ENCODE measurements around the gene FHIT.

Gene FHIT

DNA sequence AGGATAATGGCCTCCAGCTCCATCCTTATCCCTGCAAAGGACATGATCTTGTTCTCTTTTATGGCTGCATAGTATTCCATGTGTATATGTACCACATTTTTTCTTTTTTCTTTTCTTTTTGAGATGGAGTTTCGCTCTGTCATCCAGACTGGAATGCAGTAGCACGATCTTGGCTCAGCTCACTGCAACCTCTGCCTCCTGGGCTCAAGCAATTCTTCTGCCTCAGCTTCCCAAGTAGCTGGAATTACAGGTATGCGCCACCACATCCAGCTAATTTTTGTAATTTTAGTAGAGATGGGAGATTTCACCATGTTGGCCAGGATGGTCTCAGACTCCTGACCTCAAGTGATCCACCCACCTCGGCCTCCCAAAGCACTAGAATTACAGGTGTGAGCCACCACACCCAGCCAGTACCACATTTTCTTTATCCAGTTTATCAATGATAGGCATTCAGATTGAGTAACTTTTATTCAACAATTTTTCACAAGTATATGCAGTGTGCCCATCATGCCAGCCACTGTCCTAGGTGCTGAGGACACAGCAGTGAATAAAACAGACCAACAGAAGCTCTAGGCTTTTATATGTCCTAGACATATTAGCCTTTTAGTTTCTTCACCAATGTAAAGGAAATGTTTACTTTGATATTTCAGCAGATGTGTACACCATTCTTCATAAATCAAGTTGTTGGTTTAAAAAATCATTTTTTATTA is 815.2 kb downstream of the FHIT start:
- DNase-seq (ENCODE audit: low read depth, low spot score): no peak
- H3K4me3 ChIP-seq (ENCODE audit: low read length): no peak overlapping the region

DNA sequence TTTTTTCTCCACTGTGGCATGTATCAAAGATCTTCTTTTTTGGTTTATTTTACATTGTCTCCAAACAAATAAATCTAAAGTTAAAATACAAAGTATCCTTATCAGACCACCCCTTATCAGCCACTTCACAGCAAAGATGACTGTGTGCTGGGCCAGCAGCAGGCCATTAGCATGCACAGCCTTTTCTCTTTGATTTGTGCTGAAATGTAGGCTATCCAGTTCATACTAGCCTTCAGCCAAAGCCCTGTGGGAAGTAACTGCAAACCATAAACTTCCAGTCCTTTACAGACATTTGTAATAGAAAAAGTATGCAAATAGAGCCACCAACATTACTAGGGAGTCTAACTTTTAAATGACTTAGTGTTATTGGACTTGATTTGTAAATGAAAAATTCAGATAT is 816.3 kb downstream of the FHIT start:
- DNase-seq (ENCODE audit: low read depth, low spot score): no peak
- H3K4me3 ChIP-seq (ENCODE audit: low read length): no peak overlapping the region

DNA sequence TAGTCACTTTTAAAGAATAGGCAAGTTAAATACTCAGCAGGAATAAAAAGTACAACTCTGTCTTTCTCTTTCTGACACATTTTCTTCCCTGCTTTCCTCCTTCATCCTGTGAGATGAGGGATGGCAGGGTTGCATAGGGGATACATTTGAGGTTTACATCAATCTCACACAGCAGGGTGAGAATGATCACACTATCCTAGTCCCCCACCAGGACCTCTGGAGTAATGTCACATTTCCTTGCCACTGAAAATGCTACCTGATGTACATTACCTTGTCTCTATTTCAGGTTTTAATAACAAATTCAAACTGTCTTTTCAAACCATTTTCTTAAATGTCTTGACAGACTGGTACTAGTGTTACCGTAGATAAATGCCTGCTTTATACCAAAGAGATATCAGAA is 816.9 kb downstream of the FHIT start:
- DNase-seq (ENCODE audit: low read depth, low spot score): no peak
- H3K4me3 ChIP-seq (ENCODE audit: low read length): no peak overlapping the region

DNA sequence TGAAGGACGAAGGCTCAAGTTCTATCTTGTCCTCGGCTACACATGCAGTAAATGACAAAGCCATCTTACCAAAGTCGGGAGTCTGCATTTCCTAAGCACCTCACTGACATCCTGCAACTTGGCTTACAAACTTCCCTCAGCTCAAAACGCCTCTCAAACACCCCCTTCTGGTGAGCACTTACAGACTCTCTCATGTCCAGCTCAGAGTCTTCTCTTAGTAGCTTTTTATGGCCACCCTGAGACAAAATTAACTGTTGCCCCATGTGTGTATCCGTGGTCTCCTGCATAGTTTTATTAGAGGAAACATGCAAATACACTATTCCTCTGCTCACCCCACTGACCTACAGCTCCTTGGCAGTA is 819.7 kb downstream of the FHIT start:
- H3K4me3 ChIP-seq (ENCODE audit: low read length): no peak overlapping the region
- peak; percentile 18 for DNase-seq (ENCODE audit: low read depth, low spot score)

DNA sequence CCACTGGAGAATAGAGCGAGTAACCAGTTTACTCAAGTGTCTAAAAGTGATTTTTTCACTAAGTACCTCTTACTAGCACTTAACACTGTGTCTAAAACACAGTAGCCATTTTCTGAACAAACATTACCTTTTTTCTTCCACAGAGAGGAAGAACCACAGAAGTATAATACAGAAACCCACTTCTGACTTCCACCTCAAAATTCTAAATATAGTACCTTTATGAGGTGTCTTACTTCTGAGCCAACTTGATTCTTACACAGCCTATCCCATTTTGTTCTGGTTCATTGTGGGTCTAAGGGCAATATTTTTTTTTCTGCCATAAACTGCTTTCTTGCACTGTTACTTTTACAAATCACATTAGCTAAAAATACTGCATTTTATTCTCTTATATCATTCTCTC is 821.0 kb downstream of the FHIT start:
- no peak overlapping the region for H3K4me3 ChIP-seq (ENCODE audit: low read length)
- DNase-seq (ENCODE audit: low read depth, low spot score): no peak

DNA sequence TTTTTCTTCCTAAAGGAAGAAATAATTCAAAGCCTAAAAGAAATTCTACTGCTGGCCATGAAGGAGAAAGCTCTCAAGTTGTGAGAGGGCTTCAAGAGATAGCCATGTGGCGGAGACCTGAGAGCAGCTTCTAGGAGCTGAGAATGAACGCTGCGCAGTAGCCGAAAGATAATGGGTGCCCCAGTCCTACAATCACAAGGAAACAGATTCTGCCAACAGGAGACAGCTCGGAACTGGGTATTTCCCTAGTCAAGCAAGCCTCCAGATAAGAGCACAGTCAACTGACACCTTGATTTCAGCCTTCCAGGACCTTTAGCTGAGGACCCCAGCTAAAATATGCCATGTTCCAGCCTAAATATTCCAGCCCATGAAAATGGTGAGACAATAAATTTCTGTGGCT is 824.1 kb downstream of the FHIT start:
- no peak for DNase-seq (ENCODE audit: low read depth, low spot score)
- H3K4me3 ChIP-seq (ENCODE audit: low read length): no peak overlapping the region

DNA sequence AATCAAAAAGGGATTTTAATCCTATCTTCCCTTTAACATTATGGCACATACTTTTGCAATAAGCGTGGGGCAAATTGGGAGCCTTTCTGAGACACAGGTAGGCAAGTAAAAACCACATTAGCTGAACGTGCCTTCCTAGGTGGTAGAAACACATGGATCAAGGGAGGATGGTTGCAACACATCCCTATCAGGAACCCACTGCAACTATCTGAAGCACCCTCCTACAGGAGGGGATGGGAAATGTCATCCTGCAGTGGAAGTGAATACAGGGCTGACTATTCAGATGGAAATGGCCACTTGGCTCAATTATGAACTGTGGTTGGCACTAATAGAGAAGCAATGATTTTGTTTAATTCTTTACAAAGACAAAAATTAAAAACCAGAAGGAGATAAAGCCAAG is 826.3 kb downstream of the FHIT start:
- no peak for DNase-seq (ENCODE audit: low read depth, low spot score)
- no peak overlapping the region for H3K4me3 ChIP-seq (ENCODE audit: low read length)

DNA sequence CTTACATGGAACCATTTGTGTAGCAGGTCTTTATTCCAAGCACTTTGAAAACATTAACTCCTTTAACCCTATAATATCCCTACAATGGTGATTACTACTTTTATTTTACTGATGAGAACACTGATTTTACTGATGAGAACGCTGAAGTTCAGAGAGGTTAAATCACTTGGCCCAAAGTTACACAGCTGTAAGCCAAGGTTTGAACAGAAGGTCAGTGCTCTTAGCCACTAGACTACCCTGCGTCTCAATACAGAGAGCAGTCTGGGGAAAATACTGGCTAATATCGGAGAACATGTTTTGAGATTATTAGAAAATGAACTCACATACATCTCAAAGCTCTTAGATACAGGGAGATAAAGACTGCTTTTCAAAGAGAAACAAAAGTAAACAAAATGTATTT is 827.2 kb downstream of the FHIT start:
- no peak for DNase-seq (ENCODE audit: low read depth, low spot score)
- H3K4me3 ChIP-seq (ENCODE audit: low read length): no peak overlapping the region

DNA sequence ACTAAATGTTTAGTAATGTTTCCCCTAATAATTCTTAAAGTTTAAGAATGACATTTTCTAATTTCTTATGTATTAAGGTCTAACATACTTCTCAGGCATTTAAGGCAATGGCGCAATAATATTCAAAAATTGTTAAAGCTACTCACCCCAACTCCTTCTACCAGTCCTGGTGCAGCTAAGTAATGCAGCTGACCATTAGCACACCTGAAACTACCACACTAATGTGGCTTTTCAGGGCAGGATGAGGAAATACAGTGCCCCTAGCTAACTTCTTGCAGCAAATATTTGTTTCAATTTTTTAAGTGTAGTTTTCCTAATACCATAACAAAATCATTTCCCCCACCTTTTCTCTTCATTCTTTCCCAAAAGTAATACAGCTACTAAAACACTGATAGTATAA is 827.7 kb downstream of the FHIT start:
- H3K4me3 ChIP-seq (ENCODE audit: low read length): no peak overlapping the region
- DNase-seq (ENCODE audit: low read depth, low spot score): no peak

DNA sequence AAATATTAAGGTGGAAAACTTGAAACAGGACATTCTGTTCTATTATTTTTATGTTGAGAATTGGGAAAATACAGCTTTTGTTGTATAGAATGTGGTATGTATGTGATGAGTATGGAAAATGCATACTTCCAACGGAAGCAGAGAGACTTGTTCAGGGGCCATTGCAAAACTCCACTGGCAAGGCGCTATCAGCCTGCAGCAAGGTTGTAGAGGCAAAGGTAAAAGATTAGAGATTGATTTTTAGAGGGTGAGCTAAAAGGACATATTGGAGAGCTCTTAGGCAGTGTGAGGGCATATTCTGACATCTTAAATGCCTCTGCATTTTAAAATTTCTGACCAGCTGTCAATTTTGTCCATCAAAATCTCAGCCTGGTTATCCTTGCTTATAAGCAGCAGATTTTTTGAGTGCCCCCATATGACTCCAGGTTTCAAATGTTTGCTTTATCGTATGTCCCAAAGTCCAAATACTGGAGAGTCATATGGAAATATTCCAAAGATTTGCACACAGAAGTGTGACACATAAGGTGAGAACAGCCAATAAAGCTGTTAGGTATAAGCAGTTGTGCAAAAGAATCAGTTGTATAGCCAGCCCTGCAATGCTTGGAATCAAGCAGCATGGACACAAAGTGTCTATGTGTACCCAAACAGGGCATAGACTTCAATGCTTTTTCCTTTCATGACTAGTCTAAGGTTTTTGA is 829.4 kb downstream of the FHIT start:
- DNase-seq (ENCODE audit: low read depth, low spot score): no peak
- H3K4me3 ChIP-seq (ENCODE audit: low read length): no peak overlapping the region

DNA sequence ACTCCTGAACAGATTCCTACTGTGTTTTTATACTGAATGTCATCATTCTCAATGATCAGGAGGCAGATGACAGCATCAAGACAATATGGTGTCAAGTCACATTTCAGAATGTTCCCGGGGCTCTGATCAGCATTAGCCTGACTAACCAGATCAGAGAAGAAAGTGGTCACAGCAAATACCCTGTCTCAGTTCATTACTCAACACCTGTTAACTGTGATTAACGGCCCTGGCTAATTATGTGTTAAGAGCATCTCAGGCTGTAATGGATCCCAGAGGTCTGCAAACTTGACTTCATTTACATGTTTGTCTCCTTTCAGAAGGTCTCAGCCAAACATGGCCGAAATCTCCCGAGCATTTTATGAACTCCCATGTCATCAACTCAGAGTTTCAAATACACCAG is 833.7 kb downstream of the FHIT start:
- H3K4me3 ChIP-seq (ENCODE audit: low read length): no peak overlapping the region
- DNase-seq (ENCODE audit: low read depth, low spot score): no peak

DNA sequence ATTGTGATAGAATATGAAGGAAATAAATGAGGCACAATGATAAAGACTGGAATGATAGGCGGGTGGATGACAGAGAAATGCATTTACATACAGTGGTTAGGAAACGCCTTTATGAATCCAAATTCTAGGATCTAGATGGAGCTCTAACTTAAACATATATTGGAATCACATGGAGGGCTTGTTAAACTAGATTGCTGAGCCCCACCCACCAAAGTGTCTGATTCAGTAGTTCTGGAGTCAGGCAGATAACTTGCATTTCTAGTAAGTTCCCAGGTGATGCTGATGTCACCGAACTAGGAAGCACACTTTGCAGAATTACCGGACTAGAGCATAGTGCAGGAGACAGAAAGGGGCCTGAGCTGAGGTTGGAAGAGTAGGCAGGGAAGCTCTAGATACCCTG is 837.2 kb downstream of the FHIT start:
- H3K4me3 ChIP-seq (ENCODE audit: low read length): no peak overlapping the region
- no peak for DNase-seq (ENCODE audit: low read depth, low spot score)

DNA sequence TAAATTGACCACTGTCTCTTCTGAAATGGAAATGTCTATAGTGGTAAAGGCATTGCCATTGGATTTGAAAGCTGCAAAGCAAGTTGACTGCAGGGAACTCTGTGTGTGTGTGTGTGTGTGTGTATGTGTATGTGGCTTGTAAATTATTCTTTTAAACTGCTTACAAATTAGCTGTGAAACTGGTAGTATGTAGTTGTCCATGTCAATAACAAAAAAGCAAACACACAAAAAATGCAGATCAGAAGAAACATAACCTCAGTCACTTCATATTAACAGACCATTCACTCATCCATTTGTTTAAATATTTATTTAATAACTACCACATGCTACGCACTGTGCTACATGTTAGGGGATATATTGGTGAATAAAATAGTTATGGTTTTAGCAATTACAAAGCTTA is 837.7 kb downstream of the FHIT start:
- DNase-seq (ENCODE audit: low read depth, low spot score): no peak
- H3K4me3 ChIP-seq (ENCODE audit: low read length): no peak overlapping the region

DNA sequence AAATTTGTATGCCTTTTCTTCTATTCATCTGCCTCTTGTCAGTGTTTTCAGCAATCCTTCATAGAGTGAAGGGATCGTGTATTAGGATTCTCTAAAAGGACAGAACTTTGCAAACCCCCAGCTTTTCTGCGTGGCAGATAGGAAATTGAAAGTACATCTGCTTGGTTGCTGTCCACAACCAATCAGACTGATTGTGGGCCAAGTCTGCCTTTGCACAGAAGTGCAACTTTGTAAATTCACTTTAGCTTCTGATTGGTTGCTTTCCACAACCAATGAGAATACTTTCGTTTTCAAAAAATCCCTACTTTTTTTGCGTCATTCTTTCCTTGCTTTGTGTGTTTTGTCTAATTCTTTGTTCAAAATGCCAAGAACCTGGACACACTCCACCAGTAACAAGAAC is 847.4 kb downstream of the FHIT start:
- no peak for DNase-seq (ENCODE audit: low read depth, low spot score)
- no peak overlapping the region for H3K4me3 ChIP-seq (ENCODE audit: low read length)

DNA sequence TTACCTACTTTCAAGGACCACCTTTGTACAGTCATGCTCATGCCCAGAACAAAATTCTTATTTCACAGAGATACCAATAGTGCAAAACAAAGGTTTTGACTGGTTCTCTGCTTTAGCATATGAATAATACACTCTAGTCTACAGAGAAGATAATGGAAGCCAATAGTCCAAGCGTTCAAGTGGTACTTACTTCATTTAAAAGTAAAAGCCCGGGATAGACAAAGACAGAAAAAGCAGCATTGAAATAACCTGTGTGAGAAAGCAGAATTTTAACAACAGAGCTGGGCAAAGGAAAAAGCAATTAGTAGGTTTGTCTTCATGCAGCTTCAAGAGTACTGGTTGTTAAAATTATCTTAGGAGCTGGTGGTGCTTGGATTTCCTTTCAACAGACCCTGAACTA is 848.3 kb downstream of the FHIT start:
- no peak overlapping the region for H3K4me3 ChIP-seq (ENCODE audit: low read length)
- no peak for DNase-seq (ENCODE audit: low read depth, low spot score)

DNA sequence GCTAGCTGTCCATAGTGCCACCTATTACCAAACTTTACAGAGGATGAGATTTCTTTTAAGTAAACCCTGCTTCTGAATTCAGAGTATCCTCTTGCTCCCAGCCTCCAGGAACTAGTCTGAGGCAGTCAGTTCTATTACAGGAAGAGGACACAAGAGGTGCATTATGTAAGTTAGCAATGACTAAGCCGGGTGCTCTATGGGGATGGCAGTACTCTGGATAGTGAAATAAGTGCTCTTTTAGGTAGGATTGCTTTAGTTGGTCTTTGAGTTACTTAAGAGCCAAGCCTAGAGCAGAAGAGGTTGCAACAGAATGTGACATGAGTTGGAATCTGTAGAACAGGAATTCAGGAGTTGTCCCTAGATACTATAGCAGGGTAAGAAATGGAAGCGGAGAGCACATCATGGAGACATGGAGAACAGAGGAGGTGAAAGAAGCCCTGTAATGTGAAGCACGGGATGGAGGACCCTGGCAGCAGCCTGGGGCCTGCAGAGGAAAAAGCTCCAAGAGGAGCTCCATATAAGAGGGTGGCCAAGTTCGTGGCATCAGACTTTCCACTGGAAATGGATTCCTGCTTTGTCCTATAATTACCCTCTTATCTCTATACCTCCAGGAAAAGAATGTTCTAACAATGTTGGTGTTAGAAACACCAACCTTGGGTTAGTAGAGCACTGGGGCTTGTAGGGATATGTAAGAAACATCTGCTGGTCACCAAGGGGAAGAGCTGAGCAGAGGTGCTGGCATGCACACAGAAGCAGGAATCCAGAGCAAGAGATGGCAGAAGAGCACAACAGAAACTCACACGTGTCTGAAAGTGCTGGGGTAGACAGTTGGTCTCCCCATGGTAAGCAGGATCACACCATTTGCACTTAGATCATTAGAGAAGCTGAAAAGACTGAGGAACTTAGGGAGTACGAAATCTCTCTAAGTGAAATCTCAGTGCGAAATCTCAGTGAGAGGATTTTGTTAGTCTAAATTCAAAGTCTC is 851.1 kb downstream of the FHIT start:
- H3K4me3 ChIP-seq (ENCODE audit: low read length): no peak overlapping the region
- DNase-seq (ENCODE audit: low read depth, low spot score): no peak

DNA sequence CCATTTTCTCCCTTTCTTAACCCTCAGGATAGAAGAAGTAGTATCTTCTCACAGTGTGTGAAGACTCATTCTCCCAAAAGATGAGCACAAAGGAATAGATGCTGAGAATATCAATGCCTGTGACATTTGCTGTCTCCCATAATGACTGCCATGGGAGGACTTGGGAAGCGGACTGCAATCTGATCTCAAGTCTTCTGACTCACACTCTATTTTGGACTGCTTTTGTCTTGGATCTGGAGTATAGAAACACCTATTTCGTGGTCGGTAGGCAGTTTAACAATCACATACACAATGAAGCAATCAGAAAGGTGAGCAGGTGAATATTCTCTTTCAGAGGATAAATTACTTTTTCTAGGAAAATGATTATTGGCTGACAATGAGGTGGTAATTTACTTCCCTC is 852.0 kb downstream of the FHIT start:
- DNase-seq (ENCODE audit: low read depth, low spot score): no peak
- no peak overlapping the region for H3K4me3 ChIP-seq (ENCODE audit: low read length)

DNA sequence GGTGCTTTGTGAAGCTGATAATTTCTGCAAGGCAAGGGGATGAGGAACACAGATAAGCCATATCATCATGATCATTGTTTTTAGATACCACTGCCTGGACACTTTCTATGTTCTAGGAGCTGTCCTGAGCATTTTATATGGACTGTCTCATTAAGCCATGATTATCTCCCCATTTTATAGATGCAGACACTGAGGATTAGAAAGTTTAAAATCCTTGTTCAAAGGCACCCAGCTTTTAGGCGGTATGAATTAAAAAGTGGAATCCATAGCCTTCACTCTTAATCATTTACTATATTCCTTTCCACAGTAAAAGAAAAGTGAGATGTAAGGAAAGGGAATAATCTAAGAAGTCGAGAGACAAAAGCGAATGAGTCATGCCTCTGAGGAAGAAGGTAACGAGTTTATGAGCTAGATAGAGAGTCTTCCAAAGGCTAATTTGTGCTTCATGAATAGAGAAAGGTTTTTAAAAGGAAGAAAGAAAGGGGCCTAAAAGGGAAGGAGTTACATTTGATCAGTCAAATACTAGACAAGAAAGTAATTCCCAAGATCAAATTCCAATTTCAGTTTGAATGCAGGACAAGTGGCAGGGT is 856.0 kb downstream of the FHIT start:
- DNase-seq (ENCODE audit: low read depth, low spot score): no peak
- H3K4me3 ChIP-seq (ENCODE audit: low read length): no peak overlapping the region

DNA sequence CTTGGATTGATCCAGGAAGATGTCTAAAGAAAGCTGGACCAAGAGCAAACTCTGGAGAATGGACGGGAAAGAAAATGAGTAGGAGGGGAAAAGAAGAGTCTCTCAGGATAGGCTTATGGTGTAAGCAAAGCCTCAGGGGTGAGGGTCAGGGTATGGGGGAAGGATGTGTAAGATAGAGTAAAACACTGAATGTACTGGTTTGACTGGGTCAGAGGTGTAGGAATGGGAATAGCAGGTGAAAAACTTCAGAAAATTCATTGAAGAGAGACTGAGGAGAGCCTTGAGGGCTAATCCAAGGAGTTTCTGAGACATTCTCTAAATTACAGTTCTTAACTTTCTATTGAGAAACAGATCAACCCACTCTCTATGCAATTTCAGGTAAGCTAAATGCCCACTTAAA is 857.3 kb downstream of the FHIT start:
- no peak overlapping the region for H3K4me3 ChIP-seq (ENCODE audit: low read length)
- no peak for DNase-seq (ENCODE audit: low read depth, low spot score)

DNA sequence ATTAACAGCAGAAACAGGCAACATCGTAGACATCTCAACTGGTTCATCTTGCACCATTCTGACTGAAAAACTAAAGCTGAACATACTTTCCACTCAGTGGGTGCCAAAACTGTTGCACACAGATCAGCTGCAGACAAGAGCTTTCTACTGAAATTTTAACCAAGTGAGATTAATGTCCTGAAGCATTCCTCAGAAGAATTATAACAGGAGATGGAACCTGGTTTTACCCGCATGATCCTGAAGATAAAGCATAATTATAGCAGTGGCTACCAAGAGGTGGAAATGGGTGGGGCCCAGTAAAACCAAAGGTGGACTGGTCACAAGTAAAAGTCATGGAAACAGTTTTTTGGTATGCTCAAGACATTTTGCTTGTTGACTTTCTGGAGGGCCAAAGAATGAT is 858.8 kb downstream of the FHIT start:
- no peak for DNase-seq (ENCODE audit: low read depth, low spot score)
- H3K4me3 ChIP-seq (ENCODE audit: low read length): no peak overlapping the region
